Measurements from ENCODE around the gene XRCC1. TPM values are rescaled to one million over a fixed set of nuclear protein-coding genes. Genes with fewer than 3 reads are reported as not detected.

The XRCC1 gene
- total and polyA plus RNA-seq, 10 of the 15 experiments (the other 5 are each of a cell fraction or from before 2014, with no cell fraction given) = 2.0 to 51.1 (median 33.7) TPM

DNA sequence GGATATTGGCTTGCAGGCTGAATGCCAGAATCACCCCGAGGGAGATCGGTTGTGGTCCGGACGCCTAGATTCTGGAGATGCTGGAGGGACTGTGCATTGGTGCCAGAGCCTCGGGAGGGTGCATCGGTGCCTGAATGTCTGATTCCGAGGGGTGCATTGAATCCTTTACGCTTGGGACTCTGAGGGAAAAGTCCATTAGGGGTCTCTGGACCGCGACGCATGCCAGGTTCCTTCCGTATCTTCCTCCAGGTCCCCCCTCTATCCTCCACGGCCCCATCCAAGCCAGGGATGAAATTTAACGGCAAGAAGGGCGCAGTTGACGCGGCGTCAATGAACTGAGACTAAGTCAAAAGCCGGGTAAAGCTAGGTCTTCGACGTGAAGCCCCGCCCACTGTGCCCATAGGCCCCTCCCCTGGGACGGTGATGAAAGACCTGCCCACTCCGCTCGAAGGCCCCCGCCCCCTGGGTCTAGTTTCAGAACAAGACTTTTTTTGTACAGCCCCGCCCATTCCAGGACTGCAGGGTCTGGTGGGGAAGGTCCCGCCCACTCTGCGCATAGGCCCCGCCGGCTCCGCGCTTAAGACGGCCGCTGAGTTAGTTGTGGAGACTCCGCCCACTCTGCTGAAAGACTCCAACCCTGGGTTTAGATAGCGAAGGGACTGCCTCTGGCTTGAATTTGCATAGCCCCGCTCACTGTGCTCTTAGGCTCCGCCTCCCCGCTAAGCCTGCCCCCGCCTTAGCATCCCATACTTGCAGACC lies 41.6 kb downstream of the XRCC1 start (continued):
- TF ChIP-seq, protein P1, sequence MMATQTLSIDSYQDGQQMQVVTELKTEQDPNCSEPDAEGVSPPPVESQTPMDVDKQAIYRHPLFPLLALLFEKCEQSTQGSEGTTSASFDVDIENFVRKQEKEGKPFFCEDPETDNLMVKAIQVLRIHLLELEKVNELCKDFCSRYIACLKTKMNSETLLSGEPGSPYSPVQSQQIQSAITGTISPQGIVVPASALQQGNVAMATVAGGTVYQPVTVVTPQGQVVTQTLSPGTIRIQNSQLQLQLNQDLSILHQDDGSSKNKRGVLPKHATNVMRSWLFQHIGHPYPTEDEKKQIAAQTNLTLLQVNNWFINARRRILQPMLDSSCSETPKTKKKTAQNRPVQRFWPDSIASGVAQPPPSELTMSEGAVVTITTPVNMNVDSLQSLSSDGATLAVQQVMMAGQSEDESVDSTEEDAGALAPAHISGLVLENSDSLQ (IDR thresholded peaks at IDR 0.05) = peak; percentile 18; the same call in 1 of the 2 replicates
- TF ChIP-seq BHLHE40 (IDR thresholded peaks at IDR 0.05; ENCODE audit: borderline replicate concordance in 1 of 2, low read depth in 2 of 2, low read length in 1 of 2) (no peak; a peak in 1 of 4 replicates), SMARCA5 (IDR thresholded peaks at IDR 0.05) (peak; percentile 77; the same call in 1 of the 2 replicates), ASH2L (IDR thresholded peaks at IDR 0.05; ENCODE audit: borderline replicate concordance, low read depth) (0 out of 2 replicates have a peak, but pooled peaks have one; percentile 8)

GRCh38 chr19:43532962-43533545 lies 42.3 kb downstream of the XRCC1 start, which contains the start of gene ZNF575:
Gene ZNF575, plus strand, starts transcription at chr19:43533188. Its CDS starts 1,235 bp downstream, at chr19:43534423.
- H3K4me3 ChIP-seq = peak within 1 kb of the TSS; percentile 74
- in situ Hi-C loops (cut with MboI) = no loop called here
- H3K27me3 ChIP-seq (replicated peaks in 1 of 2; ENCODE audit: control insufficient read depth in 2 of 2, insufficient read depth in 2 of 2, low read length in 1 of 2) = no peaks in the 10 kb centered on the region
- peak within 1 kb of the TSS; percentile 81 for H3K4me2 ChIP-seq (ENCODE audit: control insufficient read depth, insufficient read depth)
- BruUV-seq (replicated peaks) = no TSS peak
- CTCF ChIA-PET = interaction anchor here (0.8 to 3.9 kb wide), 9 partner anchors 8 to 135 kb away, joined by 3 to 26 read pairs (median 4); no protein-coding TSS in a partner anchor
- SMC1A ChIA-PET (ENCODE audit: uncharacterized antibody, unreplicated experiment) = interaction anchor here (1.0 to 2.2 kb wide), 7 partner anchors 15 to 86 kb away, joined by 3 to 7 read pairs (median 5); partner anchors contain the start of genes IRGQ, XRCC1 and ZNF576
- POLR2A ChIA-PET = interaction anchor here (0.5 to 2.9 kb wide), 15 partner anchors 8 to 137 kb away, joined by 3 to 16 read pairs (median 4); partner anchors contain the start of genes IRGQ, PHLDB3, PINLYP and PLAUR
- under 1% methylated on average over 47 of the region's 47 CpGs for WGBS (ENCODE audit: insufficient coverage, insufficient replicate concordance, low lambda C conversion rate, missing lambda C conversion rate)
- FAIRE-seq (peak; percentile 94), DNase-seq (ENCODE audit: low read depth, low spot score) (peak; percentile 91), ATAC-seq (peak; percentile 88)
- peak within 1 kb of the TSS; percentile 92 for H2AFZ ChIP-seq (ENCODE audit: control insufficient read depth, low read depth, low read length)
- no peaks in the 10 kb centered on the region for H3K36me3 ChIP-seq (ENCODE audit: control insufficient read depth in 2 of 2, insufficient read depth in 2 of 2, low read length in 1 of 2)
- H3K9me3 ChIP-seq (replicated peaks; ENCODE audit: control insufficient read depth, insufficient read depth, low read length) = no peaks in the 10 kb centered on the region
- peak within 1 kb of the TSS; percentile 37 for H3K27ac ChIP-seq (ENCODE audit: control insufficient read depth, insufficient read depth)
- H3K4me1 ChIP-seq (ENCODE audit: control insufficient read depth, insufficient read depth, low read length) = peaks cover 8% of the 10 kb centered on the region; the same call in 1 of the 2 replicates
- RAD21 ChIA-PET (ENCODE audit: unreplicated experiment) = interaction anchor here (0.7 to 2.4 kb wide), 9 partner anchors 8 to 135 kb away, joined by 3 to 18 read pairs (median 5); partner anchors contain the start of genes IRGQ and ZNF576
- no peaks in the 10 kb centered on the region for H3K79me2 ChIP-seq (ENCODE audit: control insufficient read depth, insufficient read depth, low read length)
- intact Hi-C loops (cut with micrococcal nuclease; ENCODE audit: unreplicated experiment) = loop anchor here (2.0 kb wide), 1 partner anchor 64 kb away; the partner anchor contains the start of genes IRGQ and ZNF576
- H4K20me1 ChIP-seq (ENCODE audit: control insufficient read depth, insufficient read depth) = no peaks in the 10 kb centered on the region
- peak within 1 kb of the TSS; percentile 56 for H3K9ac ChIP-seq (ENCODE audit: control insufficient read depth, insufficient read depth, low read length)
- TF ChIP-seq EP300 (IDR thresholded peaks at IDR 0.05; ENCODE audit: borderline replicate concordance in 1 of 2, control insufficient read depth in 1 of 2, low read depth in 2 of 2, low read length in 2 of 2) = no peak
- no peak for TF ChIP-seq HSF1 (IDR thresholded peaks at IDR 0.05; ENCODE audit: low read depth, low read length)
- peak; percentile 14 for TF ChIP-seq MEF2B (IDR thresholded peaks at IDR 0.05; ENCODE audit: partially characterized antibody, poor library complexity, severe bottlenecking)
- TF ChIP-seq FOXM1 (IDR thresholded peaks at IDR 0.05; ENCODE audit: low read depth, low read length) = no peak
- TF ChIP-seq CHD4 (IDR thresholded peaks at IDR 0.05) = no peak
- no peak for TF ChIP-seq BCL11A (IDR thresholded peaks at IDR 0.05; ENCODE audit: low read depth, low read length)
- TF ChIP-seq PAX5 (IDR thresholded peaks at IDR 0.05; ENCODE audit: borderline replicate concordance, low read depth, low read length) = no peak

Data from GM12878 (cell line).